ENCODE data around the gene MALRD1. TPM values are rescaled to one million over a fixed set of nuclear protein-coding genes. Genes with fewer than 3 reads are reported as not detected.
A peak's percentile ranks its signal among the peaks of the same experiment; 100 is the strongest.

The MALRD1 gene
- total and polyA plus RNA-seq, 2 experiments from 2014 or later: 0.49 to 0.57 TPM

DNA sequence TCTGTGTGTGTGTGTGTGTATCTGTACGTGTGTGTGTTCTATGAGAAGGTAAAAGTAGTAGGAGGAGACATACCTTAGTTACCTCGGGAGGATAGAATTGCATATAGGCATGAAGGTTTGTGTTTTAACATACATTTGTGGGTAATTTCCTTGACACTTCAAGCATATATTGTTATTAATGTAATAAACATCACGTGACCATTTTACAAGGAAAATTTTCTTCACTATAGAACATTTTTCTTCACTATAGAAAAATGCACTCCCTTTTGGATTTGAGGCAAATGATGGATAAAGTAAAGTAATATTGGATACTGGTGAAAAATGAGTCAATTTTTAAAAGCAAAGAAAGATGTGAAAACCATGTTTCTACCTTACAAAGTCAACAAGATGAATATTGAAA lies 640.6 kb downstream of the MALRD1 start:
- no peaks in the 10 kb centered on the region for H3K36me3 ChIP-seq
- H3K4me3 ChIP-seq: no peak overlapping the region
- H3K27ac ChIP-seq: no peak overlapping the region
- no peaks in the 10 kb centered on the region for H3K27me3 ChIP-seq
- H3K4me1 ChIP-seq (ENCODE audit: low read depth): no peaks in the 10 kb centered on the region
- no peak for DNase-seq (ENCODE audit: low read depth in 1 of 2, low spot score in 1 of 2)
- H3K9me3 ChIP-seq (ENCODE audit: low read depth): no peaks in the 10 kb centered on the region
- TF ChIP-seq CTCF (IDR thresholded peaks at IDR 0.05; ENCODE audit: low read depth, low read length): no peak

- H3K4me3 ChIP-seq: no peak overlapping the region
- H3K9me3 ChIP-seq (ENCODE audit: low read depth): no peaks in the 10 kb centered on the region
- no peak for DNase-seq (ENCODE audit: low read depth in 1 of 2, low spot score in 1 of 2)
- H3K27ac ChIP-seq: no peak overlapping the region
- no peak for TF ChIP-seq CTCF (IDR thresholded peaks at IDR 0.05; ENCODE audit: low read depth, low read length)
- H3K4me1 ChIP-seq (ENCODE audit: low read depth): no peaks in the 10 kb centered on the region
- H3K27me3 ChIP-seq: no peaks in the 10 kb centered on the region
- H3K36me3 ChIP-seq: no peaks in the 10 kb centered on the region
These were observed 650.7 kb downstream of the MALRD1 start for GRCh38 chr10:19699299-19699698.

- Histone ChIP-seq H3K36me3 (no peaks in the 10 kb centered on the region), H3K4me1 (ENCODE audit: low read depth) (no peaks in the 10 kb centered on the region), H3K27ac (no peak overlapping the region), H3K27me3 (no peaks in the 10 kb centered on the region), H3K4me3 (no peak overlapping the region), H3K9me3 (ENCODE audit: low read depth) (no peaks in the 10 kb centered on the region)
- no peak for TF ChIP-seq CTCF (IDR thresholded peaks at IDR 0.05; ENCODE audit: low read depth, low read length)
- no peak for DNase-seq (ENCODE audit: low read depth in 1 of 2, low spot score in 1 of 2)
These were observed 652.9 kb downstream of the MALRD1 start for GRCh38 chr10:19701427-19702052.

DNA sequence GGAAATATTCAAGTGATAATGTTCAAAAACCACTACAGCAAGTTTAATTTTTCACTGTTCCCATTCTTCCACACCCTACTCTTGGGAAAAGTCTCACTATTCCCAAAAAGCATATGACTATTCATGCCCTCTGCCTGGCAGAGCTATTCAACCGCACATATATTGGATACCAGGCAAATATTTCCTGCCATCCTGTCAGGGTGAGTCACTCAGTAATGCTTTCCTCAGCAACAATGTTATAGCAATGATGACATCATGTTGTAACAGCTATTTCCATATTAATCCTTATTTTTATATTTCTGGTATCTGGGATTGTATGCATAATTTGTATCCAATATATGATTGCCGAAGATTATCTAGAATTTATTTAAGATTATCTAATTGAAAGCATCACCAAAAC lies 653.6 kb downstream of the MALRD1 start:
- Histone ChIP-seq H3K4me3 (no peak overlapping the region), H3K36me3 (no peaks in the 10 kb centered on the region), H3K27ac (no peak overlapping the region), H3K27me3 (no peaks in the 10 kb centered on the region), H3K9me3 (ENCODE audit: low read depth) (no peaks in the 10 kb centered on the region), H3K4me1 (ENCODE audit: low read depth) (no peaks in the 10 kb centered on the region)
- peak in 1 of 2 donors; percentile 60 for DNase-seq (ENCODE audit: low read depth in 1 of 2, low spot score in 1 of 2)
- TF ChIP-seq CTCF (IDR thresholded peaks at IDR 0.05; ENCODE audit: low read depth, low read length): no peak

GRCh38 chr10:19704544-19704943 lies 655.9 kb downstream of the MALRD1 start:
- no peaks in the 10 kb centered on the region for H3K4me1 ChIP-seq (ENCODE audit: low read depth)
- no peaks in the 10 kb centered on the region for H3K9me3 ChIP-seq (ENCODE audit: low read depth)
- no peak for TF ChIP-seq CTCF (IDR thresholded peaks at IDR 0.05; ENCODE audit: low read depth, low read length)
- H3K27me3 ChIP-seq: no peaks in the 10 kb centered on the region
- H3K36me3 ChIP-seq: no peaks in the 10 kb centered on the region
- no peak for DNase-seq (ENCODE audit: low read depth in 1 of 2, low spot score in 1 of 2)
- H3K4me3 ChIP-seq: no peak overlapping the region
- no peak overlapping the region for H3K27ac ChIP-seq
